Measurements from ENCODE around the gene SLC27A3.
"Not testable (repeated sequence)": the region's sequence is repeated elsewhere in the genome, so short reads cannot be mapped to it uniquely, and the experiment has no call there.

Gene SLC27A3

GRCh38 chr1:153763365-153764225, 11.6 kb upstream of the SLC27A3 start:
- no peak for DNase-seq (ENCODE audit: low read depth)

GRCh38 chr1:153764310-153764709, 10.9 kb upstream of the SLC27A3 start:
- DNase-seq (ENCODE audit: low read depth), result no peak

GRCh38 chr1:153766663-153767062, 8.5 kb upstream of the SLC27A3 start:
- not testable (repeated sequence) for DNase-seq (ENCODE audit: low read depth)

GRCh38 chr1:153767519-153767918, 7.7 kb upstream of the SLC27A3 start:
- no peak for DNase-seq (ENCODE audit: low read depth)

GRCh38 chr1:153768316-153769181, 6.7 kb upstream of the SLC27A3 start:
- DNase-seq (ENCODE audit: low read depth), result no peak

GRCh38 chr1:153769221-153769620, 6.0 kb upstream of the SLC27A3 start:
- no peak for DNase-seq (ENCODE audit: low read depth)

GRCh38 chr1:153770797-153771196, 4.4 kb upstream of the SLC27A3 start:
- DNase-seq (ENCODE audit: low read depth), result no peak

- DNase-seq (ENCODE audit: low read depth), result no peak
These were observed 3.9 kb upstream of the SLC27A3 start for GRCh38 chr1:153771261-153771660.

- no peak for DNase-seq (ENCODE audit: low read depth)
These were observed 3.2 kb upstream of the SLC27A3 start for GRCh38 chr1:153771841-153772593.

- no peak for DNase-seq (ENCODE audit: low read depth)
These were observed 1.9 kb upstream of the SLC27A3 start for GRCh38 chr1:153773096-153773921.

- no peak for DNase-seq (ENCODE audit: low read depth)
These were observed 1.1 kb upstream of the SLC27A3 start for GRCh38 chr1:153774026-153774595.

GRCh38 chr1:153775458-153776327, 486 bp downstream of the SLC27A3 start:
- peak; percentile 45 for DNase-seq (ENCODE audit: low read depth)

GRCh38 chr1:153776352-153776751, 1.1 kb downstream of the SLC27A3 start:
- DNase-seq (ENCODE audit: low read depth), result no peak

- no peak for DNase-seq (ENCODE audit: low read depth)
These were observed 1.7 kb downstream of the SLC27A3 start for GRCh38 chr1:153776845-153777370.

- no peak for DNase-seq (ENCODE audit: low read depth)
These were observed 2.4 kb downstream of the SLC27A3 start for GRCh38 chr1:153777648-153778047.

- no peak for DNase-seq (ENCODE audit: low read depth)
These were observed 3.0 kb downstream of the SLC27A3 start for GRCh38 chr1:153778051-153778823.

- no peak for DNase-seq (ENCODE audit: low read depth)
These were observed 3.8 kb downstream of the SLC27A3 start for GRCh38 chr1:153778824-153779519.

GRCh38 chr1:153779781-153780541, 4.8 kb downstream of the SLC27A3 start:
- DNase-seq (ENCODE audit: low read depth), result no peak
